ENCODE results near the gene RMRP.

DNA sequence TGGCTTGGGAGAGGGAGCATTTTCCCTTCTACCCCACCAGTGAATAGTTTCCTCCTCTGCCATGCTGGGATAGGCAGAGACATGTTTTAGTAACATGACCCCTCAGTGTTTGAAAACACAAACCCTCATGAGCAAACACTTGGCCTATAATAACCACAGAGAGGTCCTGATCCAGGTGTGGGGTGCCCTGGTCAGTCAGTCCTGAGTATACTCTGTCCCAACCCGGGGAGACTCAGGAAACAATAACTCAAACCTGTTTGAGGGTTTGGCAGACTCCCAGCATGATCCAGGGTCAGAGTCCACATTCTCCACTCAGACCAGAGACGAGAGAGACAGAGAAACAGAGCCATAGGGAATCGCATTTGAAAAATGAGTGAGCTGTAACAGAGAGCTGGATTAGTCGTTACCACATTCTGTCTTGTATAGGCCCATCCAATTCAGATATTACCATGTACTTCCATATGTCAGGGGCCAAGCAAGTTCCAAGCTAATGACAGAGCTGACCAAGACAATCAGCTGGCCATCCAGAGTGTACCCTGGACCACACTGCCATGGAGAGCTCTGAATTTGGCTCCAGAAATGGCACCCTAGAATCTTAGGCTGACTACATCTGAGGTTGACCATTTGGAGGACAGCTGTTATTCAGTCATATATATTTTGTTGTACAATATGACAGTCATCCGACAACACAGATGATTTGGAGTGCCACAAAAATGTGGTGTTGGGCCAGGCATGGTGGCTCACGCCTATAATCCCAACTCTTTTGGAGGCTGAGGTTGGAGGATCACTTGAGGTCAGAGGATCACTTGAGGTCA, 11.7 kb upstream of the RMRP start:
- no peak for TF ChIP-seq POLR2A (IDR thresholded peaks at IDR 0.05)
- TF ChIP-seq, protein P1, sequence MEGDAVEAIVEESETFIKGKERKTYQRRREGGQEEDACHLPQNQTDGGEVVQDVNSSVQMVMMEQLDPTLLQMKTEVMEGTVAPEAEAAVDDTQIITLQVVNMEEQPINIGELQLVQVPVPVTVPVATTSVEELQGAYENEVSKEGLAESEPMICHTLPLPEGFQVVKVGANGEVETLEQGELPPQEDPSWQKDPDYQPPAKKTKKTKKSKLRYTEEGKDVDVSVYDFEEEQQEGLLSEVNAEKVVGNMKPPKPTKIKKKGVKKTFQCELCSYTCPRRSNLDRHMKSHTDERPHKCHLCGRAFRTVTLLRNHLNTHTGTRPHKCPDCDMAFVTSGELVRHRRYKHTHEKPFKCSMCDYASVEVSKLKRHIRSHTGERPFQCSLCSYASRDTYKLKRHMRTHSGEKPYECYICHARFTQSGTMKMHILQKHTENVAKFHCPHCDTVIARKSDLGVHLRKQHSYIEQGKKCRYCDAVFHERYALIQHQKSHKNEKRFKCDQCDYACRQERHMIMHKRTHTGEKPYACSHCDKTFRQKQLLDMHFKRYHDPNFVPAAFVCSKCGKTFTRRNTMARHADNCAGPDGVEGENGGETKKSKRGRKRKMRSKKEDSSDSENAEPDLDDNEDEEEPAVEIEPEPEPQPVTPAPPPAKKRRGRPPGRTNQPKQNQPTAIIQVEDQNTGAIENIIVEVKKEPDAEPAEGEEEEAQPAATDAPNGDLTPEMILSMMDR (IDR thresholded peaks at IDR 0.05), result no peak

All from vagina (tissue), 2 donors.